Measurements from ENCODE around the gene EEF1A2.

DNA sequence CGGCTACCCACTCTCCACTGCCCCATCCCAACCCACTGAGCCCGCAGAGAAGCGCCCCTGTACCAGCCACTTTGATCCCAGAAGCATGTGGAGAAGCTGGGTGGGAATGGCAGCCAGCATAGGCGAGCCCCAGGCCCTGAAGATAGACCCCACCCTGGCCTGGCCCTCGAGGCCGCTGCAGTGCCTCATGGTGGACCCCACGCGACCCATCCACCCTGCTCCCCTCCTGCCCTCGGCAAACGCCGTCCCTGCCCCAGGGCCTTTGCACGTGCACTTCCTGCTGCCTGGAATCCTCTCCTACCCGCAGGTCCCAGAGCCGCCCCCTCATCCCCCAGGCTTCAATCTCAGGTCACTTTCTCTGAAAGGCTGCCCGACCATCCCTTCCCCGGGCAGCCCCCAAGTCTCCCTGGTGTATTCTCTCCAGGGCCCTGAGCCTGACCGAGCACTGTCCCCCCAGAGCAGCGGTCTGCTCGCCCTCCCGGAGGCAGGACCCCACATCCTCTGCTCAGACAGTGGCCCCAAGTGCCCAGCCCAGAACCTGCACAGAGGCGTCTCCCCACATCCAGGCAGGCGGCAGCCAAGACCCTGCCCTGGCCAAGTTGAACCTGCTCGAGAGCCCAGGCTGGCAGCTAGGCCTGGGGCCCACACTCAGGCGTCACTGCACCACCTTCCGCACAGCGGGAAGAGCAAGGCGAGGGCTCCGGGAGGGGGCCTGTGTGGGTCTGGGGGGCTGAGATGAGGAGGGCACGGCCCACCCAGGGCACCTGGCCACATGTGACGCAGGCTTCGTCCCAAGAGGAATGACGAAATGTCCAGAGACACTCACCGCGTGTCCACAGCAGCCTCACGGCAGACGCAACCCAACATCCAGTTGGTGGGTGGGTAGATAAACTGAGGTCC is 40.5 kb downstream of the EEF1A2 start:
- TF ChIP-seq FOXM1 (IDR thresholded peaks at IDR 0.05; ENCODE audit: borderline replicate concordance) = no peak
- TF ChIP-seq LEF1 (IDR thresholded peaks at IDR 0.05; ENCODE audit: borderline replicate concordance) = no peak
- TF ChIP-seq BHLHE40 (IDR thresholded peaks at IDR 0.05; ENCODE audit: borderline replicate concordance) = no peak
- TF ChIP-seq L3MBTL2 (conservative IDR thresholded peaks at IDR 0.05) = no peak

Measured in HEK293T (cell line).